Endothelial cell of umbilical vein (primary cell): ENCODE results near the gene AP1B1. TPM values are rescaled to one million over a fixed set of nuclear protein-coding genes. Genes with fewer than 3 reads are reported as not detected.

Source experiments
- BruUV-seq: library from RNA; stranded (reverse); fragments of 400-500 nt; replicated peaks from 2 replicates; lab custom pipeline; 2021; lab: Mats Ljungman, UMichigan
- CTCF ChIA-PET: fragments of 300-600, 350-600 bp; sonication (Branson Sonifier 250); formaldehyde crosslinking; loops from one replicate; lab custom pipeline; 2021; ENCODE audit warnings: antibody characterized with exemption, inconsistent platforms; lab: Charles Lee
- POLR2A ChIA-PET: fragments of 300-600, 350-600 bp; sonication (Branson Sonifier 250); formaldehyde crosslinking; loops from one replicate; lab custom pipeline; 2021; ENCODE audit warnings: antibody characterized with exemption, inconsistent platforms; lab: Charles Lee
- DNase-seq: peaks from one replicate; pipeline ENCODE4 v3.0.0-alpha.2; 2011; ENCODE audit warnings: low read depth, low spot score
- FAIRE-seq: peaks from 2 replicates; lab custom pipeline; 2011; peaks lifted over from hg19 to GRCh38; lab: Jason Lieb, UNC
- H2AFZ ChIP-seq: 2 replicates; pipeline ENCODE4 v1.6.0; 2012; ENCODE audit warnings: low read depth, low read length, control low read depth, inconsistent platforms
- H3K27ac ChIP-seq: 2 replicates; pipeline ENCODE4 v1.5.1; 2011; ENCODE audit warnings: low read depth, mild to moderate bottlenecking, control low read depth, low read length, moderate library complexity; ENCODE audit not compliant: insufficient read depth
- H3K27me3 ChIP-seq, 2 experiments: 2 replicates each; pipeline versions ENCODE4 v1.6.0 to v1.6.1; 2011; ENCODE audit warnings: low read length in 2 of 2, mixed read lengths in 1 of 2; ENCODE audit not compliant: control insufficient read depth in 2 of 2, insufficient read depth in 2 of 2
- H3K36me3 ChIP-seq, 2 experiments: 2 replicates in 1 of 2; 3 replicates in 1 of 2; pipeline ENCODE4 v1.5.1; 2011; ENCODE audit warnings: low read length in 2 of 2, mild to moderate bottlenecking in 1 of 2, moderate library complexity in 1 of 2; ENCODE audit not compliant: control insufficient read depth in 2 of 2, insufficient read depth in 2 of 2; ENCODE audit errors: extremely low read depth in 1 of 2
- H3K4me1 ChIP-seq: 3 replicates; pipeline ENCODE4 v1.5.1; 2011; ENCODE audit warnings: mild to moderate bottlenecking, low read length; ENCODE audit not compliant: control insufficient read depth, insufficient read depth; ENCODE audit errors: extremely low read depth
- H3K4me2 ChIP-seq: 2 replicates; pipeline ENCODE4 v1.6.1; 2011; ENCODE audit warnings: low read length, control low read depth, mixed read lengths; ENCODE audit not compliant: insufficient read depth
- H3K4me3 ChIP-seq, 3 experiments: fragments of 200-600 bp in 1 of 3; sonication (generic), shearing (Covaris generic) in 1 of 3; replicated peaks in 1 of 3; 2 replicates each; pipeline ENCODE4 v1.5.1; 2011 to 2016; ENCODE audit warnings: control low read depth in 3 of 3, low read length in 3 of 3, mild to moderate bottlenecking in 2 of 3, inconsistent platforms in 1 of 3, low read depth in 1 of 3, moderate library complexity in 1 of 3; ENCODE audit not compliant: insufficient read depth in 1 of 3
- H3K79me2 ChIP-seq: 2 replicates; pipeline ENCODE4 v1.6.0; 2012; ENCODE audit warnings: low read length, inconsistent platforms; ENCODE audit not compliant: control insufficient read depth, insufficient read depth
- H3K9ac ChIP-seq: replicated peaks from 2 replicates; pipeline ENCODE3; 2011; ENCODE audit warnings: low read length, control low read depth; ENCODE audit not compliant: insufficient read depth; ENCODE audit errors: extremely low read depth
- H3K9me1 ChIP-seq: replicated peaks from 3 replicates; pipeline ENCODE4 v1.6.0; 2011; ENCODE audit warnings: mild to moderate bottlenecking, low read length; ENCODE audit not compliant: control insufficient read depth, insufficient read depth; ENCODE audit errors: extremely low read depth
- H3K9me3 ChIP-seq: replicated peaks from 2 replicates; pipeline ENCODE4 v1.5.1; 2012; ENCODE audit warnings: low read length, inconsistent platforms; ENCODE audit not compliant: control insufficient read depth, insufficient read depth
- H4K20me1 ChIP-seq: replicated peaks from 2 replicates; pipeline ENCODE3; 2011; ENCODE audit warnings: mild to moderate bottlenecking, low read length; ENCODE audit not compliant: control insufficient read depth, insufficient read depth; ENCODE audit errors: extremely low read depth
- EZH2 ChIP-seq: IDR thresholded peaks from 2 replicates; pipeline ENCODE4 v1.6.1; 2012; ENCODE audit warnings: borderline replicate concordance, low read depth, mild to moderate bottlenecking, moderate library complexity, low read length, inconsistent platforms; ENCODE audit not compliant: severe bottlenecking
- FOS ChIP-seq: IDR thresholded peaks from 2 replicates; pipeline ENCODE4 v1.6.1; 2011; ENCODE audit warnings: mild to moderate bottlenecking, low read length, moderate library complexity, borderline replicate concordance; ENCODE audit not compliant: insufficient read depth
- GATA2 ChIP-seq: IDR thresholded peaks from 2 replicates; pipeline ENCODE4 v1.7.0; 2011; ENCODE audit warnings: low read depth, mild to moderate bottlenecking, moderate library complexity, mixed read lengths, low read length; ENCODE audit not compliant: insufficient read length, insufficient read depth
- JUN ChIP-seq: IDR thresholded peaks from 2 replicates; pipeline ENCODE4 v1.6.1; 2011; ENCODE audit warnings: borderline replicate concordance, low read depth; ENCODE audit not compliant: insufficient read length, insufficient read depth
- MYC ChIP-seq: IDR thresholded peaks from one replicate; pipeline ENCODE4 v1.6.1; 2011; ENCODE audit warnings: mild to moderate bottlenecking, low read depth, low read length
- POLR2A ChIP-seq: IDR thresholded peaks from 2 replicates; pipeline ENCODE4 v1.6.1; 2012; ENCODE audit warnings: low read depth, mild to moderate bottlenecking, control low read depth, low read length
- POLR2AphosphoS5 ChIP-seq: IDR thresholded peaks from 2 replicates; pipeline ENCODE4 v1.6.1; 2012; ENCODE audit warnings: low read depth, mild to moderate bottlenecking, control low read depth, low read length, moderate library complexity; ENCODE audit not compliant: insufficient read depth
- dilution Hi-C: fragments of 300-500 bp; cut with MboI; formaldehyde crosslinking; loops from one replicate; pipeline ENCODE4 v1.15.0; 2019; ENCODE audit warnings: low sequenced_read_pairs; ENCODE audit not compliant: extremely low pct_ligation_motif_present
- intact Hi-C: fragments of 100-400 bp; cut with micrococcal nuclease; formaldehyde crosslinking; loops from one replicate; pipeline ENCODE4 v1.10.0; 2022
- polyA plus RNA-seq, 4 experiments: library from polyadenylated mRNA; depleted of rRNA in 3 of 4; stranded (reverse) in 3 of 4; unstranded in 1 of 4; fragments of >200 nt; gene quantifications; 2 replicates each; pipeline versions ENCODE4 v1.2.1 to v1.2.3, GENCODE V29; 2011 to 2012; ENCODE audit warnings: missing spikeins in 1 of 4
- total RNA-seq: library from RNA; stranded (reverse); gene quantifications from 2 replicates; pipeline ENCODE4 v1.2.3, GENCODE V29; 2021
- TF ChIP-seq, protein P1 (sequence below), 2 donors: IDR thresholded peaks; 1 replicate in 1 of 2; 2 replicates in 1 of 2; pipeline ENCODE4 v1.5.1; 2011; ENCODE audit warnings: low read length in 2 of 2, mild to moderate bottlenecking in 2 of 2, moderate library complexity in 2 of 2, control low read depth in 1 of 2, inconsistent platforms in 1 of 2, low read depth in 1 of 2; ENCODE audit not compliant: insufficient read depth in 1 of 2; ENCODE audit errors: extremely low read depth in 1 of 2
- TF ChIP-seq, protein P2 (sequence below): IDR thresholded peaks from 2 replicates; pipeline ENCODE4 v1.6.1; 2011; ENCODE audit not compliant: insufficient read depth, insufficient read length

Gene AP1B1
- total and polyA plus RNA-seq, 2 donors (not counting 3 experiments of a cell fraction or from before 2014, with no cell fraction given), result 107 to 131 TPM

DNA sequence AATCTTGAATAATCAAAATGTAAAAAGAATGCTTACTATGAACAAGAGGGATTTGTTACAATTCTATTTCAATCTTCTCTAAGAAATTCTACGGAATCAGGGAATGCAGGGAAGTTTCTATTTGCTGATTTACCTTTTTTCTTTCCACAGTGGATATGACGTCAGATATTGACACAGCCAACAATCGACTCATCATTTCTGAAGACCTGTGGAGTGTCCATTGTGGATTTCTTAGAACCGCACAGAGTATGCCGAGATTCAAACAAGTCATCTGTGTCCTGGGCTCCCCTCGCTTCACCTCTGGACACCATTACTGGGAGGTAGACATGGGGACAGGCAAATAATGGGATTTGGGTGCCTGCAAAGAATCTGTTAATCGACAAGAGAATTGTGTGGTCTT lies 45.9 kb upstream of the AP1B1 start:
- intact Hi-C loops, result no loop called here
- no peak overlapping the region for H3K9ac ChIP-seq
- no peak overlapping the region for H3K4me2 ChIP-seq
- no peaks in the 10 kb centered on the region for H3K9me3 ChIP-seq
- H3K27ac ChIP-seq, result no peak overlapping the region
- H3K4me3 ChIP-seq, result no peak overlapping the region
- ChIA-PET CTCF (interaction anchor here (0.8 kb wide), 1 partner anchor 37 kb away, joined by 3 read pairs; no protein-coding TSS in a partner anchor), POLR2A (no interaction called here)
- H3K4me1 ChIP-seq, result no peaks in the 10 kb centered on the region
- H3K9me1 ChIP-seq, result no peaks in the 10 kb centered on the region
- DNase-seq (no peak), FAIRE-seq (no peak)
- dilution Hi-C loops, result no loop called here
- H3K36me3 ChIP-seq, result no peaks in the 10 kb centered on the region
- H3K27me3 ChIP-seq, result peaks cover 14 to 30% of the 10 kb centered on the region in 2 experiments
- BruUV-seq, result no TSS peak
- no peaks in the 10 kb centered on the region for H3K79me2 ChIP-seq
- TF ChIP-seq GATA2 (no peak), MYC (no peak), JUN (no peak), FOS (no peak), POLR2A (no peak), POLR2AphosphoS5 (no peak), EZH2 (no peak)
- TF ChIP-seq, protein P1, sequence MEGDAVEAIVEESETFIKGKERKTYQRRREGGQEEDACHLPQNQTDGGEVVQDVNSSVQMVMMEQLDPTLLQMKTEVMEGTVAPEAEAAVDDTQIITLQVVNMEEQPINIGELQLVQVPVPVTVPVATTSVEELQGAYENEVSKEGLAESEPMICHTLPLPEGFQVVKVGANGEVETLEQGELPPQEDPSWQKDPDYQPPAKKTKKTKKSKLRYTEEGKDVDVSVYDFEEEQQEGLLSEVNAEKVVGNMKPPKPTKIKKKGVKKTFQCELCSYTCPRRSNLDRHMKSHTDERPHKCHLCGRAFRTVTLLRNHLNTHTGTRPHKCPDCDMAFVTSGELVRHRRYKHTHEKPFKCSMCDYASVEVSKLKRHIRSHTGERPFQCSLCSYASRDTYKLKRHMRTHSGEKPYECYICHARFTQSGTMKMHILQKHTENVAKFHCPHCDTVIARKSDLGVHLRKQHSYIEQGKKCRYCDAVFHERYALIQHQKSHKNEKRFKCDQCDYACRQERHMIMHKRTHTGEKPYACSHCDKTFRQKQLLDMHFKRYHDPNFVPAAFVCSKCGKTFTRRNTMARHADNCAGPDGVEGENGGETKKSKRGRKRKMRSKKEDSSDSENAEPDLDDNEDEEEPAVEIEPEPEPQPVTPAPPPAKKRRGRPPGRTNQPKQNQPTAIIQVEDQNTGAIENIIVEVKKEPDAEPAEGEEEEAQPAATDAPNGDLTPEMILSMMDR (IDR thresholded peaks at IDR 0.05; ENCODE audit: extremely low read depth in 1 of 2, insufficient read depth in 1 of 2, low read depth in 1 of 2, low read length in 2 of 2), result no peak
- TF ChIP-seq, protein P2, sequence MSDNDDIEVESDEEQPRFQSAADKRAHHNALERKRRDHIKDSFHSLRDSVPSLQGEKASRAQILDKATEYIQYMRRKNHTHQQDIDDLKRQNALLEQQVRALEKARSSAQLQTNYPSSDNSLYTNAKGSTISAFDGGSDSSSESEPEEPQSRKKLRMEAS, result no peak
- H2AFZ ChIP-seq, result no peak overlapping the region
- H4K20me1 ChIP-seq, result no peaks in the 10 kb centered on the region
